GM21390 (cell line): ENCODE measurements around the gene TJP3.

Experiments
- ATAC-seq: cut with Tn5 transposase; IDR thresholded peaks from one replicate; pipeline ENCODE4 v1.9.1; 2021; ENCODE audit not compliant: unreplicated experiment

TJP3 gene

DNA sequence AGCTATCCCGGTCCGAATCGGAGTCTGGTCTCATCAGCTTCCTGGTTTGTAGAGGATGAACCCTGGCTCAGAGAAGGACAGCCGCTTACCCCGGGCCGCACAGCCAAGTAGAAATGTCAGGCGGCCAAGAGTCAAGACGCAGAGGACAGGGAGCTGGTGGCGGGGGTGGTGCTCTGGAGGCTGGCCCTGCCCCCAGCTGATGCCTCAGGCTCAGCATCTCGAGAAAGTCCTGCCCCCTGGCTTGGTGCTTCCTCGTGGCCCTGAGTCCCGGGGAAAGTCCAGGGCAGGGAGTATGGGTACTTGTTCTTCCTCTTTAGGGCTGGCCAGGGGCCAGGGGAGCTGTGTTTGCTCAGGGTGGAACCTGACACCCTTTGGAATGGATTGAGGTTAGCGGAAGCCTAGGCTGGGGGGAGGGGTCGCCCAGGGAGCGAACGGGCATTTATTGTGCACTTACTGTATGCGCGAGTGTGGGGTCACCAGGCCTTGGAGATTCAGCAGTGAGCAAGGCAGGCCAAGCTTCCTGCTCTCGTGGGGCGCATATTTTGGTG lies 2.2 kb downstream of the TJP3 start:
- ATAC-seq = no peak

GRCh38 chr19:3712663-3713611 lies 4.8 kb downstream of the TJP3 start:
- ATAC-seq = no peak

- ATAC-seq = no peak
These were observed 8.0 kb downstream of the TJP3 start for GRCh38 chr19:3716147-3716668.

- no peak for ATAC-seq
These were observed 11.7 kb downstream of the TJP3 start for GRCh38 chr19:3719868-3720267.

- no peak for ATAC-seq
These were observed 12.2 kb downstream of the TJP3 start for GRCh38 chr19:3720349-3720917.

DNA sequence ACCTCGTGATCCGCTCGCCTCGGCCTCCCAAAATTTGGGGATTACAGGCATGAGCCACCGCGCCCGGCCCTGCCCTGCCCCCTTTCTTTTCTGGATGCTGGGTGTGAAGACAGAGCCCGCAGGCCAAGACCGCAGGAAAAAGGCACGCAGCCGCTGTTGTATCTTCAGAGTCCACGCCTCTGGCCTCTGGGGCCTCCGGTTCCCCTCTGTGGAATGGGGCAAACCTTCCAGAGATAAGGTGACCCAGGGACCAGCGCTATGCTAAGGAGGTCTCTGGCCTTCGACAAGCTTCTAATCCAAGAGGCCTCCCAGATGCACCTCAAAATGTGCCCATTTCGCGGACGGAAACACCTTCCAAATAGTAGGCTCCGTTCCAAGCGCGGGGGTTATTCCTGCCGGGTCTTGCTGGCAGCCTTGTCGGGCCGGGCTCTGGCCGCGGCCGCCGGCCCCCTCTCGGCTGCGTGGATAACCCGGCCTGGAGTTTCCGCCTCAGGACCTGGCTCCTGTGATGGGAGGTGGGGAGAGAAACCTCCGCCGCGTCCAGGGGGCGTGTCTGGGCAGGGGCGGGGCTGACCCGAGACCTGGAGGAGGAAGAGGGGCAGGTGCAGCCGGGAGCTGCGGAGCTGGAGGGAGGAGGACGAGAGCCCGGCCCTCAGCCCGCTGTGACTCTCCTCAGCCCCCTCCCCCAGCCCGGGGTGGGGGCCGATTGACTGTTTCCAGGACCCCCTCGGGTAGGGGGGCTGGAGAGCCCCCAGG lies 13.1 kb downstream of the TJP3 start:
- no peak for ATAC-seq

- ATAC-seq = no peak
These were observed 13.8 kb downstream of the TJP3 start for GRCh38 chr19:3721887-3722442.

GRCh38 chr19:3722443-3723109 lies 14.4 kb downstream of the TJP3 start:
- no peak for ATAC-seq

GRCh38 chr19:3723110-3723488 lies 14.9 kb downstream of the TJP3 start:
- no peak for ATAC-seq

DNA sequence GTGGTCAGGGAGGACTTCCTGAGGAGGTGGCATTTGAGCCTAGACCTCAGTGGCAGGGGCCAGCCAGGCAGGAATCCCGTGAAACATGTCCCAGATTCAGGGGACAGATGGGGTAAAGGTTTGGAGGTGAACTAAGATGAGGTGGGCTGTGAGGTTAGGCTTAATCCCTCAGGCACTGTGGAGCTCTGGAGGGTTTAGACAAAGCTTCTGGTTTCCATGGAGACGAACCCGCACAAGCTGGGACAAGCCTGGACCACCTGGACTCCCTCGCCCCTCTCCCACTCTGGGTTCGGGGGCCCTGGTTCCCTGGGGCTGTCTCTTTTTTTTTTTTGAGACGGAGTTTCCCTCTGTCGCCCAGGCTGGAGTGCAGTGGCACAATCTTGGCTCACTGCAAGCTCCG lies 15.7 kb downstream of the TJP3 start:
- no peak for ATAC-seq

DNA sequence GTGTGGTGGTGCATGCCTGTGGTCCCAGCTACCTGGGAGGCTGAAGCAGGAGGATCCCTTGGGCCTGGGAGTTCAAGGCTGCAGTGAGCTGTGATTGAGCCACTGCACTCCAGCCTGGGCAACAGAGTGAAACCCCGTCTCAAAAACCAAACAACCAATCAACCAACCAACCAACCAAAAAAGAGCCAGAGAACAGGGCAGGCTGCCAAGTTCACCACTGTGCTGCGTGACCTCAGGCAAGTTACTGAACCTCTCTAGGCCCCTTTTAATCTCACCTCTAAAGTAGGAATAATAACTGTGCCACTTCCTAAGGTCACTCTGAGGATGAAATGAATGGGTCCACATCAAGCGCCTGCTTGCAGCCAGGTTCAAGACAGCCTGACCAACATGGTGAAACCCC lies 16.9 kb downstream of the TJP3 start:
- ATAC-seq = no peak

GRCh38 chr19:3725640-3726310 lies 17.6 kb downstream of the TJP3 start:
- no peak for ATAC-seq

GRCh38 chr19:3730457-3730958 lies 22.3 kb downstream of the TJP3 start:
- ATAC-seq = no peak

DNA sequence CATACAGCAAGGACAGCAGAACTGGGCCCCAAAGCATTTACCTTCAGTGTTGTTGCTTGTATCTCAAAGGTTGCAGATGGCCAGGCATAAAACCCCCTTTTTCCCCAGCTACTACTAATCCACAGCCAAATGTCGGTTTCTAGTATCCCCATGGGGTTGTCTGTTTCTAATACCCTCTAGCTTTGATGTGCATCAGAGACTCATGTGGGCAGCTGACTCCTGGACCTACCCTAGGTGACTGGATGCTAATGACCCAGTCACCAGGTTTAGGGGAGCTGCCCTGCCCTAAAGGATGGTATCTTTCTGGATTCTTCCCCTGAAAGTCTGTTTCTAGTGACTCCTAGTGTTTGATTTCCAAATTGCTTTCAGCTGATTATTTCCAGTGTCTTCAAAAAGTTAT lies 23.9 kb downstream of the TJP3 start:
- no peak for ATAC-seq

- ATAC-seq = no peak
These were observed 25.5 kb downstream of the TJP3 start for GRCh38 chr19:3733549-3734309.

GRCh38 chr19:3734310-3734600 lies 26.1 kb downstream of the TJP3 start:
- ATAC-seq = no peak

DNA sequence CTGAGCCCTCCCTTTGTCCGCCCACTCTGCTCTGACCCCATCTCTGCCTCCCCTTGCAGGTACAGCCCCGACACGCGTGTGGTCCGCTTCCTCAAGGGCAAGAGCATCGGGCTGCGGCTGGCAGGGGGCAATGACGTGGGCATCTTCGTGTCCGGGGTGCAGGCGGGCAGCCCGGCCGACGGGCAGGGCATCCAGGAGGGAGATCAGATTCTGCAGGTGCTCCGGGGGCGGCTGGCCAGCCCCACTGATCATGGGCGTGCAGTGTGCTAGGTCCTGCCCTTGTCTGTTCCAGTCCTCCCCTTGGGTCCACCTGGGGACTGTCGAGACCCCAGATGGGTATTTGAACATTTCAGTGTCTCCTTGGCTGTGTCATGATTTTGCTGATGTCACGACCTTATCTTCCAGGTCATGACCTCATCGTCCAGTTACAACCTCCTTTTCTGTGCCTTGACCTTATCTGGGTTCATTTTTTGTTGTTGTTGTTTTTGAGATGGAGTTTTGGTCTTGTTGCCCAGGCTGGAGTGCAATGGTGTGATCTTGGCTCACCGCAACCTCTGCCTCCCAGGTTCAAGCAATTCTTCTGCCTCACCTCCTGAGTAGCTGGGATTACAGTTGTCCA lies 28.0 kb downstream of the TJP3 start:
- ATAC-seq = no peak

DNA sequence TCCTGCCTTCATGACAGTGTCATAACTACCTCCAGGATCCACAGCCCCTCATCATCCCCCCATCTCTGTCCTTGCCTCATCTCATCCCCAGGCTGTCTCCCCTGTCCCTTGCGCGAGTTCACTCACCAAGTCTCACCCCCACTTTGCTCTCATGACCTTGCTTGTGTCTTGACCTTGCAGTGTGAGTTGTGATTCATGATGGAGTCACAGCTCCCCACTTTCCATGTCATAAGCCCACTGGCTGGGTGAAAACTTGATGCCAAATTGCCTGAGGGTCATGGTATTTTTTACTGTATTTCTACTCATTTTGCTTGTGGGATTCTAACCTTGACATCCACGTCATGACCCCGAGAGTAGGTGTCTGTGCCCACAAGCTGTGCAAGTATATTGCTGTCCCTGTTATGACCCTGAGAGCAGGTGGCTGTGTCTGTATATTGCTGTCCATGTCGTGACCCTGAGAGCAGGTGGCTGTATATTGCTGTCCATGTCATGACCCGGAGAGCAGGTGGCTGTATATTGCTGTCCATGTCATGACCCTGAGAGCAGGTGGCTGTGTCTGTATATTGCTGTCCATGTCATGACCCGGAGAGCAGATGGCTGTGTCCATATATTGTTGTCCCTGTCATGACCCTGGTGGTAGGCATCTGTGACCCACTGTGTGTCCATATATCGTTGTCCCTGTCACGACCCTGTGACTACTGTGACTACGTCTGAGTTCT lies 29.5 kb downstream of the TJP3 start:
- ATAC-seq = no peak
